Right lobe of liver (tissue), 4 donors: Measurements from ENCODE around the gene RPTOR.

Experiments
- POLR2A ChIP-seq: fragments of 450-650 bp; IDR thresholded peaks from one replicate; pipeline ENCODE4 v1.6.1; 2017; ENCODE audit warnings: antibody characterized with exemption, mild to moderate bottlenecking
- TF ChIP-seq, protein P1 (sequence below), 4 donors: fragments of 200-600 bp in 3 of 4; fragments of 450-650 bp in 1 of 4; IDR thresholded peaks; one replicate each; pipeline versions ENCODE4 v1.5.1 to v1.8.0; 2016 to 2022; ENCODE audit warnings: antibody characterized with exemption in 4 of 4, mild to moderate bottlenecking in 2 of 4
- donor health status: DM: no; HTN: no; CAD: no.
- donor health status: DM: no; HTN: no; CAD: no.
- donor health status: DM: no; HTN: yes; CAD: no.

- TF ChIP-seq, protein P1, sequence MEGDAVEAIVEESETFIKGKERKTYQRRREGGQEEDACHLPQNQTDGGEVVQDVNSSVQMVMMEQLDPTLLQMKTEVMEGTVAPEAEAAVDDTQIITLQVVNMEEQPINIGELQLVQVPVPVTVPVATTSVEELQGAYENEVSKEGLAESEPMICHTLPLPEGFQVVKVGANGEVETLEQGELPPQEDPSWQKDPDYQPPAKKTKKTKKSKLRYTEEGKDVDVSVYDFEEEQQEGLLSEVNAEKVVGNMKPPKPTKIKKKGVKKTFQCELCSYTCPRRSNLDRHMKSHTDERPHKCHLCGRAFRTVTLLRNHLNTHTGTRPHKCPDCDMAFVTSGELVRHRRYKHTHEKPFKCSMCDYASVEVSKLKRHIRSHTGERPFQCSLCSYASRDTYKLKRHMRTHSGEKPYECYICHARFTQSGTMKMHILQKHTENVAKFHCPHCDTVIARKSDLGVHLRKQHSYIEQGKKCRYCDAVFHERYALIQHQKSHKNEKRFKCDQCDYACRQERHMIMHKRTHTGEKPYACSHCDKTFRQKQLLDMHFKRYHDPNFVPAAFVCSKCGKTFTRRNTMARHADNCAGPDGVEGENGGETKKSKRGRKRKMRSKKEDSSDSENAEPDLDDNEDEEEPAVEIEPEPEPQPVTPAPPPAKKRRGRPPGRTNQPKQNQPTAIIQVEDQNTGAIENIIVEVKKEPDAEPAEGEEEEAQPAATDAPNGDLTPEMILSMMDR (IDR thresholded peaks at IDR 0.05): no peak
- TF ChIP-seq POLR2A: no peak
Observed at GRCh38 chr17:80880648-80880985, 336.0 kb downstream of the RPTOR start.
